H1 (cell line): ENCODE data around the gene COPG1. TPM values are rescaled to one million over a fixed set of nuclear protein-coding genes. Genes with fewer than 3 reads are reported as not detected.

Experiments used
- microRNA-seq, 2 experiments: library from miRNA; unstranded; fragments of <30 nt; microRNA quantifications; one replicate each; pipeline versions ENCODE4 to v1.2.0, GENCODE V29; 2016 to 2020; ENCODE audit warnings: borderline microRNAs expressed in 2 of 2, borderline number of aligned reads in 2 of 2, borderline replicate concordance in 1 of 2
- polyA plus RNA-seq, 7 experiments: library from polyadenylated mRNA; depleted of rRNA in 3 of 7; stranded (reverse) in 5 of 7; unstranded in 2 of 7; fragments of >200 nt in 5 of 7; fragments of 200-250 nt in 2 of 7; gene quantifications; 1 replicate in 5 of 7; 2 replicates in 1 of 7; 4 replicates in 1 of 7; pipeline versions ENCODE4 v1.2.1 to v1.2.3, GENCODE V29; 2011 to 2013; ENCODE audit warnings: missing spikeins in 2 of 7, mixed read lengths in 2 of 7
- small RNA-seq: library from polyadenylated mRNA; stranded (forward); fragments of <200 nt; extraction: miRNeasy Mini kit (QIAGEN cat#:217004); gene quantifications from one replicate; pipeline ENCODE3, GENCODE V24; 2013; ENCODE audit not compliant: insufficient read depth
- total RNA-seq: library from RNA; stranded (reverse); fragmentation: NEBNext Ultra II Directional; extraction: Animal tissue kit (Norgen Biotek cat#: 25700); gene quantifications from 2 replicates; pipeline ENCODE4 v1.2.1, GENCODE V29; 2021

Gene COPG1
- total and polyA plus RNA-seq, 2 of the 8 experiments (the other 6 are each of a cell fraction or from before 2014, with no cell fraction given), result 52.7 to 106 TPM

Small RNA genes lying within 50 kb of the gene (microRNA-seq; reads per million reads assigned to microRNA genes)
- gene MIR6826, result 0 reads per million in 2 experiments

Small RNA genes lying within 50 kb of the gene (small RNA-seq; reads per million reads assigned to genes)
- not detected for gene MIR6826
- not detected for gene RPS27P12

Other genes starting within 250 kb of the COPG1 start
- gene EFCC1, start 248.3 kb upstream of the COPG1 start, total RNA-seq, result 0.37 and 0.44 TPM in 2 replicates
- 0.14 and 0.30 TPM in 2 replicates for gene EFCC1, start 248.3 kb upstream of the COPG1 start, polyA plus RNA-seq (2011; rRNA removed)
- not detected in 2 replicates for gene GP9, start 188.8 kb upstream of the COPG1 start, total RNA-seq
- gene GP9, start 188.8 kb upstream of the COPG1 start, polyA plus RNA-seq (2011; rRNA removed), result not detected in 2 replicates
- gene RAB43, start 127.8 kb upstream of the COPG1 start, total RNA-seq, result 18.7 and 19.4 TPM in 2 replicates
- gene RAB43, start 127.8 kb upstream of the COPG1 start, polyA plus RNA-seq (2011; rRNA removed), result 13.1 and 18.7 TPM in 2 replicates
- gene ISY1, start 88.5 kb upstream of the COPG1 start, total RNA-seq, result 16.6 and 21.8 TPM in 2 replicates
- gene ISY1, start 88.5 kb upstream of the COPG1 start, polyA plus RNA-seq (2011; rRNA removed), result 27.8 and 38.7 TPM in 2 replicates
- 351 and 371 TPM in 2 replicates for gene CNBP, start 65.7 kb upstream of the COPG1 start, total RNA-seq
- 230 and 315 TPM in 2 replicates for gene CNBP, start 65.7 kb upstream of the COPG1 start, polyA plus RNA-seq (2011; rRNA removed)
- gene HMCES, start 29.3 kb downstream of the COPG1 start, total RNA-seq, result 46.7 and 49.5 TPM in 2 replicates
- gene HMCES, start 29.3 kb downstream of the COPG1 start, polyA plus RNA-seq (2011; rRNA removed), result 27.6 and 30.4 TPM in 2 replicates
- gene EFCAB12, start 179.0 kb downstream of the COPG1 start, total RNA-seq, result 0.75 and 0.99 TPM in 2 replicates
- 0.60 and 0.71 TPM in 2 replicates for gene EFCAB12, start 179.0 kb downstream of the COPG1 start, polyA plus RNA-seq (2011; rRNA removed)
- 33.4 and 35.8 TPM in 2 replicates for gene MBD4, start 190.3 kb downstream of the COPG1 start, total RNA-seq
- 11.1 and 11.2 TPM in 2 replicates for gene MBD4, start 190.3 kb downstream of the COPG1 start, polyA plus RNA-seq (2011; rRNA removed)
- 23.7 and 26.2 TPM in 2 replicates for gene IFT122, start 190.6 kb downstream of the COPG1 start, total RNA-seq
- gene IFT122, start 190.6 kb downstream of the COPG1 start, polyA plus RNA-seq (2011; rRNA removed), result 25.1 and 37.8 TPM in 2 replicates